ENCODE measurements around the gene ACTR2.
"Not testable (repeated sequence)": the region's sequence is repeated elsewhere in the genome, so short reads cannot be mapped to it uniquely, and the experiment has no call there.

ACTR2 gene

GRCh38 chr2:65314801-65315441, 87.3 kb downstream of the ACTR2 start:
- no peak for DNase-seq

- DNase-seq = no peak
Measured at GRCh38 chr2:65316072-65316471, 88.4 kb downstream of the ACTR2 start.

GRCh38 chr2:65317351-65317750, 89.7 kb downstream of the ACTR2 start:
- not testable (repeated sequence) for DNase-seq

GRCh38 chr2:65317841-65318240, 90.2 kb downstream of the ACTR2 start:
- DNase-seq = no peak

GRCh38 chr2:65319072-65319673, 91.5 kb downstream of the ACTR2 start:
- no peak for DNase-seq

- no peak for DNase-seq
Measured at GRCh38 chr2:65319674-65320041, 92.0 kb downstream of the ACTR2 start.

- no peak for DNase-seq
Measured at GRCh38 chr2:65320042-65320725, 92.6 kb downstream of the ACTR2 start.
